ENCODE results near the gene DPP6. TPM values are rescaled to one million over a fixed set of nuclear protein-coding genes. Genes with fewer than 3 reads are reported as not detected.

The DPP6 gene
- total and polyA plus RNA-seq, 9 of the 15 experiments (the other 6 are each of a cell fraction or from before 2014, with no cell fraction given), result not detected

DNA sequence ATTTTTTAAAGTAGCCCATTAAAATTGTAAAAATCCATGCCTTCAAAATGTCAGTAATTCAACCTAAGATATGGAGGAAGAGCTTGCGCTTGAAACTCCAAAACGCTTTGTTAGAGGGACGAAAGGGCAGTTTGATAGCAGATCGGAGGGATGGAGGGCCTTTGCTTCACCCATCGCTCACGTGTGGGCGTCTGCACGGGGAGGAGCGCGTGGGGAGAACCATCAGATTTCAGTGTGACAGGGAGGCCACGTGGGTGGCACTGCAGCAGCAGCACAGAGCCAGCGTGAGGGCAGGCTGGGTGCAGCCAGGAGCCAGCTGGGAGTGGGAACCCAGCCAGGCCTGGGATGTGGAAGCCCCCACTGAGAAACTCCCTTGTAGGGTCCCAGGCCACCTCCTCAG, 625.3 kb downstream of the DPP6 start (continued):
- TF ChIP-seq, protein P1, sequence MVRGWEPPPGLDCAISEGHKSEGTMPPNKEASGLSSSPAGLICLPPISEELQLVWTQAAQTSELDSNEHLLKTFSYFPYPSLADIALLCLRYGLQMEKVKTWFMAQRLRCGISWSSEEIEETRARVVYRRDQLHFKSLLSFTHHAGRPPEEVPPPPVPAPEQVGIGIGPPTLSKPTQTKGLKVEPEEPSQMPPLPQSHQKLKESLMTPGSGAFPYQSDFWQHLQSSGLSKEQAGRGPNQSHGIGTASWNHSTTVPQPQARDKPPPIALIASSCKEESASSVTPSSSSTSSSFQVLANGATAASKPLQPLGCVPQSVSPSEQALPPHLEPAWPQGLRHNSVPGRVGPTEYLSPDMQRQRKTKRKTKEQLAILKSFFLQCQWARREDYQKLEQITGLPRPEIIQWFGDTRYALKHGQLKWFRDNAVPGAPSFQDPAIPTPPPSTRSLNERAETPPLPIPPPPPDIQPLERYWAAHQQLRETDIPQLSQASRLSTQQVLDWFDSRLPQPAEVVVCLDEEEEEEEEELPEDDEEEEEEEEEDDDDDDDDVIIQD (CRISPR knock-in tag; IDR thresholded peaks at IDR 0.05), result peak; percentile 8; the same call in 1 of the 2 replicates
- TF ChIP-seq ZNF184 (CRISPR knock-in tag; IDR thresholded peaks at IDR 0.05) (no peak), ZBTB1 (CRISPR knock-in tag; IDR thresholded peaks at IDR 0.05; ENCODE audit: borderline replicate concordance, low read depth) (no peak), ZNF134 (CRISPR knock-in tag; conservative IDR thresholded peaks at IDR 0.05) (peak; percentile 6; the same call in 1 of the 2 replicates), ZNF175 (CRISPR knock-in tag; IDR thresholded peaks at IDR 0.05; ENCODE audit: low read depth) (no peak), ELF2 (CRISPR knock-in tag; IDR thresholded peaks at IDR 0.05) (no peak), ZNF699 (CRISPR knock-in tag; IDR thresholded peaks at IDR 0.05; ENCODE audit: insufficient replicate concordance) (no peak), MAZ (CRISPR knock-in tag; conservative IDR thresholded peaks at IDR 0.05 in 1 of 2, IDR thresholded peaks at IDR 0.05 in 1 of 2) (peak in 1 of 2 experiments; percentile 70; a peak in 2 of 4 replicates), USF1 (CRISPR knock-in tag; IDR thresholded peaks at IDR 0.05) (peak; percentile 76), RFX5 (IDR thresholded peaks at IDR 0.05; ENCODE audit: low read depth, low read length) (no peak), ZNF408 (CRISPR knock-in tag; IDR thresholded peaks at IDR 0.05; ENCODE audit: low read depth) (no peak), HBP1 (CRISPR knock-in tag; IDR thresholded peaks at IDR 0.05) (no peak), ZBTB12 (CRISPR knock-in tag; IDR thresholded peaks at IDR 0.05) (no peak), L3MBTL2 (IDR thresholded peaks at IDR 0.05) (peak; percentile 87), JUND (IDR thresholded peaks at IDR 0.05; ENCODE audit: borderline replicate concordance, low read depth, low read length) (peak; percentile 9; the same call in 1 of the 2 replicates), JUND (tag; IDR thresholded peaks at IDR 0.05; ENCODE audit: borderline replicate concordance, low read depth, low read length) (no peak), RNF219 (CRISPR knock-in tag; IDR thresholded peaks at IDR 0.05) (no peak)
- TF ChIP-seq, protein P2, sequence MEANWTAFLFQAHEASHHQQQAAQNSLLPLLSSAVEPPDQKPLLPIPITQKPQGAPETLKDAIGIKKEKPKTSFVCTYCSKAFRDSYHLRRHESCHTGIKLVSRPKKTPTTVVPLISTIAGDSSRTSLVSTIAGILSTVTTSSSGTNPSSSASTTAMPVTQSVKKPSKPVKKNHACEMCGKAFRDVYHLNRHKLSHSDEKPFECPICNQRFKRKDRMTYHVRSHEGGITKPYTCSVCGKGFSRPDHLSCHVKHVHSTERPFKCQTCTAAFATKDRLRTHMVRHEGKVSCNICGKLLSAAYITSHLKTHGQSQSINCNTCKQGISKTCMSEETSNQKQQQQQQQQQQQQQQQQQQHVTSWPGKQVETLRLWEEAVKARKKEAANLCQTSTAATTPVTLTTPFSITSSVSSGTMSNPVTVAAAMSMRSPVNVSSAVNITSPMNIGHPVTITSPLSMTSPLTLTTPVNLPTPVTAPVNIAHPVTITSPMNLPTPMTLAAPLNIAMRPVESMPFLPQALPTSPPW (CRISPR knock-in tag; IDR thresholded peaks at IDR 0.05), result no peak
- TF ChIP-seq, protein P3, sequence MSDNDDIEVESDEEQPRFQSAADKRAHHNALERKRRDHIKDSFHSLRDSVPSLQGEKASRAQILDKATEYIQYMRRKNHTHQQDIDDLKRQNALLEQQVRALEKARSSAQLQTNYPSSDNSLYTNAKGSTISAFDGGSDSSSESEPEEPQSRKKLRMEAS (CRISPR knock-in tag; IDR thresholded peaks at IDR 0.05), result peak; percentile 67
